Stomach (tissue), 9 donors: ENCODE results near the gene SBF1. TPM values are rescaled to one million over a fixed set of nuclear protein-coding genes. Genes with fewer than 3 reads are reported as not detected.
A peak's percentile ranks its signal among the peaks of the same experiment; 100 is the strongest.

ENCODE experiments used
- DNase-seq, 2 donors: peaks; one replicate each; pipeline versions ENCODE4 v3.0.0 to v3.0.0-alpha.2; 2013 to 2019
- H3K27ac ChIP-seq, 5 donors: fragments of 200-600 bp in 4 of 5; sonication (generic) in 4 of 5; one replicate each; pipeline ENCODE4 v1.5.1; 2013 to 2019; ENCODE audit warnings: mild to moderate bottlenecking in 1 of 5, moderate library complexity in 1 of 5
- H3K27me3 ChIP-seq, 3 donors: fragments of 200-600 bp; sonication (generic); one replicate each; pipeline ENCODE4 v1.5.1; 2017 to 2019; ENCODE audit warnings: mixed run types in 1 of 3
- H3K36me3 ChIP-seq, 4 donors: fragments of 200-600 bp; sonication (generic); 1 replicate in 3 of 4; 2 replicates in 1 of 4; pipeline ENCODE4 v1.5.1; 2016 to 2019
- H3K4me1 ChIP-seq, 4 donors: fragments of 200-600 bp; sonication (generic); one replicate each; pipeline ENCODE4 v1.5.1; 2016 to 2019
- H3K4me3 ChIP-seq, 4 donors: fragments of 200-600 bp; sonication (generic) in 3 of 4; one replicate each; pipeline ENCODE4 v1.5.1; 2016 to 2019; ENCODE audit warnings: mild to moderate bottlenecking in 1 of 4
- H3K9me3 ChIP-seq, 4 donors: fragments of 200-600 bp; sonication (generic); one replicate each; pipeline ENCODE4 v1.5.1; 2016 to 2019
- CTCF ChIP-seq, 7 experiments: fragments of 450-650 bp in 4 of 7; fragments of 200-600 bp in 3 of 7; sonication (generic) in 3 of 7; IDR thresholded peaks; one replicate each; pipeline ENCODE4 v1.5.1; 2016 to 2019; ENCODE audit warnings: antibody characterized with exemption in 7 of 7, control low read depth in 2 of 7, mild to moderate bottlenecking in 1 of 7
- EP300 ChIP-seq: sonication (generic); formaldehyde crosslinking; IDR thresholded peaks from one replicate; pipeline ENCODE4 v1.6.1; 2017; ENCODE audit warnings: antibody characterized with exemption
- POLR2A ChIP-seq, 4 donors: fragments of 450-650 bp; IDR thresholded peaks; one replicate each; pipeline ENCODE4 v1.6.1; 2016; ENCODE audit warnings: antibody characterized with exemption in 4 of 4, control low read depth in 2 of 4, mild to moderate bottlenecking in 1 of 4, moderate library complexity in 1 of 4
- POLR2AphosphoS5 ChIP-seq, 3 donors: sonication (generic); formaldehyde crosslinking; IDR thresholded peaks; one replicate each; pipeline ENCODE4 v1.6.1; 2016; ENCODE audit warnings: antibody characterized with exemption in 3 of 3
- WGBS, 5 donors: extraction: QIAGEN DNeasy Blood & Tissue Kit in 3 of 5; methylation state at CpG; one replicate each; pipeline versions ENCODE4 v1.1.5 to v1.1.7; 2013 to 2018; 5-methylcytosine and 5-hydroxymethylcytosine counted together
- intact Hi-C: fragments of 100-400 bp; cut with DNase I; formaldehyde crosslinking; loops from one replicate; pipeline ENCODE4 v1.15.1; 2023; ENCODE audit warnings: low total_unique reads
- polyA plus RNA-seq, 3 donors: library from polyadenylated mRNA; stranded (reverse); fragments of 200-250 nt; gene quantifications; one replicate each; pipeline ENCODE4 v1.2.3, GENCODE V29; 2013
- total RNA-seq, 5 donors: library from RNA; depleted of rRNA; stranded (reverse); fragments of >200 nt; gene quantifications; one replicate each; pipeline versions ENCODE4 v1.1.0 to v1.2.3, GENCODE V29; 2014 to 2016
- donor health status: healthy with polysubstance abuse.
- donor health status: Bipolar disorder and iron deficiency.
- donor health status: healthy.

SBF1 gene
- total and polyA plus RNA-seq, 8 donors: 9.6 to 122 (median 50.6) TPM

DNA sequence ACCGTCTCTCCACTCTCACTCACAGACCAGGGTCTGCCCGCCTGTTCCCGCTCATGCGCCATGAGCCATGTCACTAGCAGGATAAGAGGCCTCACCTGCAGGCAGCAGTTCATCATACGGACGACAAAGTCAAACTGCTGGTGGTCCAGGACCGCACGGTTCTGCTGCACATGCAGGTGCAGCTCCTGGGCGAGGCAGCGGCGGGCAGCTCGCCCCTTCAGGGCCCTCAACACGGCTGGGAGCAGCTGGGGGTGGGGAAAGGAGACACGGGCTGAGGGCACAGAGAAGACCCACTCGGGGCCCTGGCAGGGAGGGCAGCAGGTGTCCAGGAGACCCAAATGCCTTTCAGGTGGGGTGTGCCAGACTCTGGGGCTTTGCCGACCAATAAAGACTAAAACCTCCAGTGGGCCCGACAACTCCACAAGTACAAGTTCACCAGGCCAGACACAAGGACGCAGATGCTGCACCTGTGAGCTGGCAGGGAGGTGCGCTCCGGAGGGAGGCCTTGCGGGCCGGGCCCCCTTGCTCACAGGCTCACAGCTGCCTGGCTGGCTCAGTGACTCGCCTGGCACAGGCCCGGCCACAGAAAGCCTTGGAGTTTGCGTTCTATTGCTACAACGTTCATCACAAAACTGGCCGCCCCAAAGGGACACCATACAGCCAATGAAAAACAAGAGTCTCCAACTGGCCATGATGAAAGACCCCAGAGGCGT, 11.5 kb downstream of the SBF1 start:
- H3K36me3 ChIP-seq: peaks cover 96 to 100% (median 100%) of the 10 kb centered on the region in 4 donors
- H3K4me1 ChIP-seq: peaks cover 0 to 18% (median 4%) of the 10 kb centered on the region in 4 donors
- H3K4me3 ChIP-seq: no peak overlapping the region
- no peak for DNase-seq
- no peak for TF ChIP-seq POLR2AphosphoS5 (IDR thresholded peaks at IDR 0.05)
- TF ChIP-seq POLR2A (IDR thresholded peaks at IDR 0.05): no peak
- no peak for TF ChIP-seq CTCF (IDR thresholded peaks at IDR 0.05)
- no peak for TF ChIP-seq EP300
- H3K27ac ChIP-seq: no peak overlapping the region
- WGBS, 5 donors: 91 to 95% (median 91%) methylated on average over 23 to 28 of the region's 28 CpGs
- intact Hi-C loops: no loop called here
- no peaks in the 10 kb centered on the region for H3K27me3 ChIP-seq
- no peaks in the 10 kb centered on the region for H3K9me3 ChIP-seq

DNA sequence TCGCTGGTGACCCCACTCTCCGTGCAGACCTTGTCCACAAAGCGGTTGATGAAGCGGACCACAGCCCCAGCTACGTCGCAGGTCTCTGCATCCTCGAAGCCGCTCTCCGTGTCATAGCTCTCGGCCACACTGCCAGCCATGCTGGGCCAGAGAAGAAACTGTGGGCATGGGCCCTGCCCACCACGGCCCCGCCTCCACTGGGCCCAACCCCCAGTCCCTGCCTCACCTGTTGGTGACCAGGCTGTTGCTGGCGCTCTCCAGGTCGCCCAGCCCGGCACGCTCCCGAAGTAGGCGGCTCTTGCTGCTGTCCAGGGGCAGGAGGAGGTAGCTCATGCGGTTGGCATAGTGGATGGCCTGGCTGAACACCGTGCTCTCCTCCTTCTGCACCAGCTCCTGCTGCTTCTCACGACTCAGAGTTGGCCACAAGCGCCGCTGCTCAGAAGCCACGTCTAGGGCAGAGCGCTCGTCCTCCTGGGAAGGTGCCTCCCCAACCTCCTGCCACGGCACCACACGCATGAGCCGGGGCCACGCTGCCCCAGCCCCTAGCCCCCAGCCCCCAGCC, 12.8 kb downstream of the SBF1 start:
- 84 to 94% (median 89%) methylated on average over 23 to 30 of the region's 30 CpGs for WGBS, 5 donors
- no peak for DNase-seq
- H3K27me3 ChIP-seq: no peaks in the 10 kb centered on the region
- no peak overlapping the region for H3K4me3 ChIP-seq
- peaks cover 0 to 12% (median 4%) of the 10 kb centered on the region in 4 donors for H3K4me1 ChIP-seq
- intact Hi-C loops: no loop called here
- H3K9me3 ChIP-seq: no peaks in the 10 kb centered on the region
- peaks cover 98 to 100% (median 100%) of the 10 kb centered on the region in 4 donors for H3K36me3 ChIP-seq
- TF ChIP-seq POLR2A (IDR thresholded peaks at IDR 0.05) (no peak), POLR2AphosphoS5 (IDR thresholded peaks at IDR 0.05) (no peak), EP300 (no peak), CTCF (IDR thresholded peaks at IDR 0.05) (no peak)
- no peak overlapping the region for H3K27ac ChIP-seq

DNA sequence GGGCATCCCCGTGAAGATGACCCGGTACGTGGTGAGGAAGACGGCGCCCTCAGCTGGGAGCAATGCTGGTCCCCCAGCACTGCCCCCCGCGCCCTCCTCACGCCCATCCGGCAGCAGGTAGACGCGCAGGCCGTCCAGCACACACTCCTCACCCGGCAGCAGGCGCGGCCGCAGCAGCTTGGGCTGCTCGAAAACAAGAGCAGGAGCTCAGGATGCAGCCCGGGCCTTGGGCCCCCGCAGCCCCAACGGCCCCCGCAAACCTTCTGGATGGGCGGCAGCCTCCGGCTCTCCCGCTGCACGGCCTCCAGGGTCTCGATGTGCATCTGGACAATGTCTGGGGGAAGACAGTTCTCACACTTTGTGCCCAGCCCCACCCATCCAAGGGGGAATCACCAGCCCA, 13.3 kb downstream of the SBF1 start:
- H3K4me1 ChIP-seq: peaks cover 0 to 12% (median 4%) of the 10 kb centered on the region in 4 donors
- H3K27me3 ChIP-seq: no peaks in the 10 kb centered on the region
- no peak overlapping the region for H3K4me3 ChIP-seq
- TF ChIP-seq CTCF (IDR thresholded peaks at IDR 0.05) (no peak), POLR2AphosphoS5 (IDR thresholded peaks at IDR 0.05) (no peak)
- 89 to 93% (median 93%) methylated on average over 23 to 26 of the region's 26 CpGs for WGBS, 5 donors
- no peak for DNase-seq
- H3K27ac ChIP-seq: no peak overlapping the region
- no peaks in the 10 kb centered on the region for H3K9me3 ChIP-seq
- peaks cover 98 to 100% (median 100%) of the 10 kb centered on the region in 4 donors for H3K36me3 ChIP-seq
- intact Hi-C loops: no loop called here

DNA sequence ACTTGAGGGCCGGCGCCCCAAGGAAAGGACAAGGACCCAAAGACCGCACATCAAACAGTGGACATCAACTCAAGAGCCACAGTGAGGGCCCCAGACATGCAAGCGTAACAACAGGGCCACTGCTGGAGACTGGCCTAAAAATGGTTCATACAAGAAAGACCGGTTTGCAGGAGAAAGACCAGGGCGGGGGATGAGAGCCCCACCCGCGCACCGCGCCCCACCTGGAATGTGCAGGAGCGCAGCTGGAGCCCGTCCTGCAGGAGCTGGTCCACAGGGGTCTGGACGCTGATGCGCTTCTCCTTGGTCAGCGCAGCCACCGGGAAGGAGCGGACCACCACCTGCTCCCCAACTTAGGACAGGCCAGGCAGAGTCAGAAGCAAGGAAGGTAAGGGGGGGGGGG, 13.9 kb downstream of the SBF1 start:
- DNase-seq: peak; percentile 73 to 81
- Histone ChIP-seq H3K27ac (no peak overlapping the region), H3K9me3 (no peaks in the 10 kb centered on the region), H3K4me3 (no peak overlapping the region), H3K36me3 (peaks cover 98 to 100% (median 100%) of the 10 kb centered on the region in 4 donors), H3K27me3 (no peaks in the 10 kb centered on the region), H3K4me1 (peaks cover 0 to 12% (median 4%) of the 10 kb centered on the region in 4 donors)
- intact Hi-C loops: no loop called here
- TF ChIP-seq POLR2AphosphoS5 (IDR thresholded peaks at IDR 0.05) (no peak), EP300 (no peak), CTCF (IDR thresholded peaks at IDR 0.05) (no peak), POLR2A (IDR thresholded peaks at IDR 0.05) (no peak)
- whole genome bisulfite sequencing, 5 donors: 50 to 88% (median 66%) methylated on average over 17 of the region's 17 CpGs
